Measurements from ENCODE around the gene PLBD2. TPM values are rescaled to one million over a fixed set of nuclear protein-coding genes. Genes with fewer than 3 reads are reported as not detected.

The PLBD2 gene
- total RNA-seq, 1 experiment from 2014 or later: 18.8 TPM

DNA sequence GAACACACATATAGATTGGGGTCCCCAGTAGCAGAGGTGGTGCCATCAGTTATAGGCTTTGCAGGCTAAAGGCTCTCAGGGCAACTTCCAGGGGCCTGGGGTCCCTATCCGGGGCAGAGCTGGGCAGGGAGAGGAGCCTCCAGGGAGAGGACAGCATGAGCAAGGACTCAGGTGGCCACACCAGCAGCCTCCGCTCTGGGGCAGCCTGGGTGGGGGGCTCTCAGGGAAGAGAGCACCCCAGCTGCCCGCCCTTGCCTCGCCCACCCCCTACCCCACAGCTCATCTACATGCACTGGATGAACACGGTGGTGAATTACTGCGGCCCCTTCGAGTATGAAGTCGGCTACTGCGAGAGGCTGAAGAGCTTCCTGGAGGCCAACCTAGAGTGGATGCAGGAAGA is 14.0 kb downstream of the PLBD2 start:
- no peak overlapping the region for H3K4me2 ChIP-seq (ENCODE audit: low read length)
- no peak overlapping the region for H3K27ac ChIP-seq (ENCODE audit: low read length)
- no peak overlapping the region for H3K4me3 ChIP-seq (ENCODE audit: low read length)
- ChIA-PET CTCF (no interaction called here), POLR2A (ENCODE audit: unreplicated experiment) (no interaction called here)
- no peak overlapping the region for H2AFZ ChIP-seq (ENCODE audit: low read length)
- no TSS peak for BruUV-seq (replicated peaks)
- no peaks in the 10 kb centered on the region for H3K4me1 ChIP-seq (ENCODE audit: insufficient read depth, low read length)
- H3K9me2 ChIP-seq (replicated peaks; ENCODE audit: low read length): no peaks in the 10 kb centered on the region
- peaks cover 15% of the 10 kb centered on the region for H3K36me3 ChIP-seq (ENCODE audit: low read depth, low read length)
- TF ChIP-seq CTCF (conservative IDR thresholded peaks at IDR 0.05; ENCODE audit: low read depth, low read length) (no peak), EZH2 (IDR thresholded peaks at IDR 0.05; ENCODE audit: low read length, unreplicated experiment) (no peak)
- H3K9me3 ChIP-seq (ENCODE audit: low read length): no peaks in the 10 kb centered on the region
- H4K20me1 ChIP-seq (ENCODE audit: low read length): no peaks in the 10 kb centered on the region
- DNase-seq (no peak), ATAC-seq (no peak)
- no peaks in the 10 kb centered on the region for H3F3A ChIP-seq (ENCODE audit: low read length, unreplicated experiment)
- no peaks in the 10 kb centered on the region for H3K79me2 ChIP-seq (ENCODE audit: low read length)
- H3K27me3 ChIP-seq (ENCODE audit: low read length): no peaks in the 10 kb centered on the region
- intact Hi-C loops (cut with micrococcal nuclease): no loop called here
- no peak overlapping the region for H3K9ac ChIP-seq (ENCODE audit: low read length)

- Histone ChIP-seq H3K27ac (ENCODE audit: low read length) (no peak overlapping the region), H4K20me1 (ENCODE audit: low read length) (no peaks in the 10 kb centered on the region), H3K9me2 (replicated peaks; ENCODE audit: low read length) (no peaks in the 10 kb centered on the region), H3F3A (ENCODE audit: low read length, unreplicated experiment) (no peaks in the 10 kb centered on the region), H3K36me3 (ENCODE audit: low read depth, low read length) (peaks cover 19% of the 10 kb centered on the region), H3K79me2 (ENCODE audit: low read length) (no peaks in the 10 kb centered on the region), H3K4me1 (ENCODE audit: insufficient read depth, low read length) (no peaks in the 10 kb centered on the region), H3K9ac (ENCODE audit: low read length) (no peak overlapping the region), H2AFZ (ENCODE audit: low read length) (no peak overlapping the region), H3K4me2 (ENCODE audit: low read length) (no peak overlapping the region), H3K4me3 (ENCODE audit: low read length) (no peak overlapping the region), H3K9me3 (ENCODE audit: low read length) (no peaks in the 10 kb centered on the region), H3K27me3 (ENCODE audit: low read length) (no peaks in the 10 kb centered on the region)
- TF ChIP-seq CTCF (conservative IDR thresholded peaks at IDR 0.05; ENCODE audit: low read depth, low read length): no peak
- TF ChIP-seq EZH2phosphoT487 (IDR thresholded peaks at IDR 0.05; ENCODE audit: borderline replicate concordance, low read length): no peak
- TF ChIP-seq EZH2 (IDR thresholded peaks at IDR 0.05; ENCODE audit: low read length, unreplicated experiment): no peak
- intact Hi-C loops (cut with micrococcal nuclease): no loop called here
- BruUV-seq (replicated peaks): no TSS peak
- POLR2A ChIA-PET (ENCODE audit: unreplicated experiment): no interaction called here
- ATAC-seq (no peak), DNase-seq (no peak)
- CTCF ChIA-PET: no interaction called here
These were observed 15.1 kb downstream of the PLBD2 start for GRCh38 chr12:113373440-113373839.

DNA sequence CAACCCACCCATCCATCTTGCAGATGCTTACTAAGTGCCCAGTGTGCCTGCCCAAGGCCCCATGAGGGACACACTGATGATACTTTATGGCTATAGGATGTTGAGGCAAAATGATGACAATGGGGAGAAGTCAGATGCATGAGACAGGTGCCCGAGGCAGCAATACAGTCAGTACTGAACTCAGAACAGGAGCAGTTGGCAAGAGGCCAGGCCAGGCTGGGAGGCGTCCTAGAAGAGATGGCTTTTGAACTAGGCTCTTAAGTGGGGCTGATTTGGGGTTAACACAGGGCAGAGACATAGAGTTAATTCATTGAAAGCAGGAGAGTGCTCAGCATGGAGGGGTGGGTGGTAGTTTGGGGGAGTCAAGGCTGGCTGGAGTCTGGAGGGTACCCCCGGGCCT is 15.6 kb downstream of the PLBD2 start:
- no peaks in the 10 kb centered on the region for H3K9me3 ChIP-seq (ENCODE audit: low read length)
- DNase-seq: no peak
- no peak for ATAC-seq
- peaks cover 19% of the 10 kb centered on the region for H3K36me3 ChIP-seq (ENCODE audit: low read depth, low read length)
- H3K4me3 ChIP-seq (ENCODE audit: low read length): no peak overlapping the region
- H3K4me2 ChIP-seq (ENCODE audit: low read length): no peak overlapping the region
- intact Hi-C loops (cut with micrococcal nuclease): no loop called here
- ChIA-PET POLR2A (ENCODE audit: unreplicated experiment) (no interaction called here), CTCF (no interaction called here)
- H3K79me2 ChIP-seq (ENCODE audit: low read length): no peaks in the 10 kb centered on the region
- H3K27ac ChIP-seq (ENCODE audit: low read length): no peak overlapping the region
- TF ChIP-seq EZH2 (IDR thresholded peaks at IDR 0.05; ENCODE audit: low read length, unreplicated experiment) (no peak), EZH2phosphoT487 (IDR thresholded peaks at IDR 0.05; ENCODE audit: borderline replicate concordance, low read length) (no peak), CTCF (conservative IDR thresholded peaks at IDR 0.05; ENCODE audit: low read depth, low read length) (no peak)
- H3F3A ChIP-seq (ENCODE audit: low read length, unreplicated experiment): no peaks in the 10 kb centered on the region
- no peak overlapping the region for H3K9ac ChIP-seq (ENCODE audit: low read length)
- no peaks in the 10 kb centered on the region for H4K20me1 ChIP-seq (ENCODE audit: low read length)
- no TSS peak for BruUV-seq (replicated peaks)
- no peaks in the 10 kb centered on the region for H3K27me3 ChIP-seq (ENCODE audit: low read length)
- no peak overlapping the region for H2AFZ ChIP-seq (ENCODE audit: low read length)
- H3K9me2 ChIP-seq (replicated peaks; ENCODE audit: low read length): no peaks in the 10 kb centered on the region
- H3K4me1 ChIP-seq (ENCODE audit: insufficient read depth, low read length): no peaks in the 10 kb centered on the region
